HUES6 (cell line): ENCODE results near the gene PCBP4.

Source experiments
- H3K27ac ChIP-seq: 2 replicates; pipeline ENCODE4 v1.7.0; 2013; ENCODE audit warnings: low read depth, mild to moderate bottlenecking, low read length, inconsistent platforms
- H3K27me3 ChIP-seq: 2 replicates; pipeline ENCODE4 v1.6.1; 2013; ENCODE audit warnings: low read length; ENCODE audit not compliant: control insufficient read depth, insufficient read depth
- H3K36me3 ChIP-seq: 2 replicates; pipeline ENCODE4 v1.6.1; 2013; ENCODE audit warnings: low read length; ENCODE audit not compliant: control insufficient read depth, insufficient read depth
- H3K4me1 ChIP-seq: 2 replicates; pipeline ENCODE4 v1.6.1; 2013; ENCODE audit warnings: low read length; ENCODE audit not compliant: control insufficient read depth, insufficient read depth
- H3K4me3 ChIP-seq: 2 replicates; pipeline ENCODE4 v1.5.1; 2013; ENCODE audit warnings: low read depth, low read length
- H3K9ac ChIP-seq: one replicate; pipeline ENCODE4 v1.6.1; 2013; ENCODE audit warnings: mild to moderate bottlenecking, low read length
- H3K9me3 ChIP-seq: 2 replicates; pipeline ENCODE4 v1.6.1; 2013; ENCODE audit warnings: low read depth, low read length; ENCODE audit not compliant: control insufficient read depth, insufficient read depth

The PCBP4 gene

DNA sequence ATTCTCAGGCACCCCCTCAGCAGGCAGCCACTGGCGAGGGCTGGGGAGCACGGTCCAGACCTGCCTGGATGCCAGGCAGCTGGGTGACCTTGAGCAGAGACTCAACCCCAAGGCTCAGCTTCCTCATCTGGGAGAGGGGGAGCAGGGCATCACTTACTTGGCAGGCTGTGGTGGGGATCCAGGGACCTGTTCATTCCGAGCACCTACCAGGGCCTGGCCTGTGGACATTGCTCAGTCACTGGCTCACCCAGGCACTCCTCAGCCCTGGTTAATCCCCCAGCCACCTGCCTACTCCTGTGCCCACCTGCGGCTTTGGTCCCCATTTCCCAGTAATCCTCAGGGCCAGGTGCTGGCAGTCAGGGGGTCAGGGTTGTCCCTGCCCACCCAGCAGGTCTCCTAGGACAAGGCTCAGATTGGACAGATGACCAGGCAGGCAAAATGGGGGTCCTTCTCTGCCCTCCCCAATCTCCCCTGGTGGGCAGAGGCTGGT lies 37.7 kb upstream of the PCBP4 start:
- H3K36me3 ChIP-seq = no peaks in the 10 kb centered on the region
- H3K4me3 ChIP-seq = peak overlapping the region; percentile 13; the same call in 1 of the 2 replicates
- H3K27me3 ChIP-seq = no peaks in the 10 kb centered on the region
- H3K9me3 ChIP-seq = no peaks in the 10 kb centered on the region
- no peak overlapping the region for H3K27ac ChIP-seq
- H3K9ac ChIP-seq = no peak overlapping the region
- peaks cover 27% of the 10 kb centered on the region for H3K4me1 ChIP-seq

DNA sequence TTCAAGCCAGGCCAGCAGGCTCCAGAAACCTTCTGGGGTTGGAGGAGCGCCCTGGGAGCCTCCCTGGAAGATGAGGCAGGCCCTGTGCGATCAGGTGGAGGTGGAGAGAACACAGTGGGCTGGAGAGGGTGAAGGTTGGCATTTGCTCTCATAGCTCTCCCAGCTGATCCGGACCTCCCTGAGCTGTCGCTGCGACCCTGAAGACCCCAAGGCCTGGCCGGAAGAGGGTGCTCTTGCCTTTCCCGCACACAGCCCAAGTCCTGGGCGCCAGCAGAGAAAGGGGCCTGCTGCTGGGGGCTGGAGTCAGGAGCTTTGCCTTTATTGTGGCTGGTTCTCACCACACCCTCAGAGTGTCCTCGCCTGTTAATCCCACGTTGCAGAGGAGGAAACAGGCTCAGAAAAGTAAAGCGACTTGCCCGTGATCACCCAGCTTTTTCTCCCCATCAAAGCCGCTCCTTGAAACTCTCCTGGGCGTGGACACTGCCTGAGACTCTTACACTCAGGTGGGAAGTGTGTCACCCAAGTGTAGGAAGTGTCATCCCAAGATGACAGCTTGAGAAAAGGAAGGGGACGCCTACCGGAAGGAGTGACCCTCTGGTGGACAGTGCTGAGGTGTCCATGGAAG lies 37.0 kb upstream of the PCBP4 start:
- Histone ChIP-seq H3K4me3 (no peak overlapping the region), H3K36me3 (no peaks in the 10 kb centered on the region), H3K4me1 (peaks cover 27% of the 10 kb centered on the region), H3K27me3 (no peaks in the 10 kb centered on the region), H3K9ac (no peak overlapping the region), H3K27ac (no peak overlapping the region), H3K9me3 (no peaks in the 10 kb centered on the region)

DNA sequence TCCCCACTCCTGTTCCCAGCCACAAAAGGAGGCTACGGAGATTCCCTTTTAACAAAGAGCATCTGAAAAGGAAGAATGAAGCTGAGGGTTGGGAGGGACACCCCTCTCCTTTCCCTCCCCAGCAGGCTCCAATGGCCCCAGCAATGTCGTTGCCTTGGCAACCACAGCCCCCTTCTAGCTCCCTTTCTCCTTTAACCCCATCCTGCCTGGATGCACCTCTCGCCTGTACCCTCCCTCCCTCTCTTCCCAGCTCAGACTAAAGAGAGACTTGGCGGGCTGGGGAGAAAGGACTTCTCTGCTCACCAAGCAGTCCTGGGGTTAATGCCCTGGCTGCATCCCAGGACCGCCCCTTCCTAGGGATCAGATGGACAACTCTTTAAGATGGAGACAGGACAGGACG lies 35.5 kb upstream of the PCBP4 start:
- Histone ChIP-seq H3K9me3 (no peaks in the 10 kb centered on the region), H3K9ac (no peak overlapping the region), H3K4me1 (peaks cover 32% of the 10 kb centered on the region)

DNA sequence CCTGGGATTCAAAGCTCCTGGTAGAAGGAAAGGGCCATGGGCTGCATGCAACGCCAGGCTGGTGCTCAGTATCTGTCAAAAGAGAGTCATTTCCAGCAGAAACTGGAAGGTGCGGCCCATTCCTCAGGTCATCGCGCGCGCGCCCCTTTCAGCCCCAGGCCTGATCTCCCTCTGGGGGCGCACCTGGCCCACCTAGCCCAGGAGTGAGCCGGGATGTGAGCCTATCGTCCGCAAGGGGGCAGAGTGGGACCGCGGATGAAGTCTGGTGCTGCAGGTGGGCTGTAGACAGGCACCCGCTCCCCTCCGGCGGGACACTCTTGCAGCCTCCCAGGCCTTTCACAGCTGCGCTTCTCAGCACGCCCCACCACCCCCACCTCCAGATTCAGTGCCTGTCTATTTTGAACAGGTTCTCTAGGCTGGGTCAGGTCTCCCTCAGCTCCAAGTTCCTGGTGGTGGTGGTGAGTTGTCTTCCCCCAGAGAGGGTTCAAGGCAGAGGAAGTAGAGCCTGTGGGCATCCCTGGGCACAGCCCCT lies 34.3 kb upstream of the PCBP4 start:
- H3K27ac ChIP-seq = no peak overlapping the region
- H3K9me3 ChIP-seq = no peaks in the 10 kb centered on the region
- H3K27me3 ChIP-seq = no peaks in the 10 kb centered on the region
- H3K9ac ChIP-seq = no peak overlapping the region
- H3K4me3 ChIP-seq = no peak overlapping the region
- H3K36me3 ChIP-seq = no peaks in the 10 kb centered on the region
- peaks cover 29% of the 10 kb centered on the region for H3K4me1 ChIP-seq

More for the DNA sequence above, 35.5 kb upstream of the PCBP4 start:
- no peak overlapping the region for H3K4me3 ChIP-seq
- H3K36me3 ChIP-seq = no peaks in the 10 kb centered on the region
- no peaks in the 10 kb centered on the region for H3K27me3 ChIP-seq
- H3K27ac ChIP-seq = no peak overlapping the region

DNA sequence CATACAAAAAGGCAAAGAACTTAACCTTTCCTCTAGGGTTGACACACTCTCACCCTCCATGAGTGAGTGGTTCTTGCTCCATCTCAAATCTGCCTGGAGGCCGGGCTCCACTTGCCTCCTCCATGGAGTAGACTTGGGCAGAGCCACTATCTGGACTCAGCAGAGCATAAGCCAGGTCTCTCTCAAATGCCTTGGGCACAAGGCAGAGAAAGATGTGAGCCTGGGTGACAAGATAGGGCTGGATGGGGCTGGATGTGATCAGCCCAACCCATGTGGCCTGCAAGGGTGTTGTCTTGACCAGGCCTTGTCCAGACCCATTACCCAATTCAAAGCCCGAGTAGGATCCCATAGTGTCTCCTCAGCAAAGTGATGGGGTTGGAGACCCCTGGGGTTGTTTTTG lies 32.6 kb upstream of the PCBP4 start:
- Histone ChIP-seq H3K36me3 (peaks cover 7% of the 10 kb centered on the region), H3K27ac (no peak overlapping the region), H3K9ac (no peak overlapping the region)

DNA sequence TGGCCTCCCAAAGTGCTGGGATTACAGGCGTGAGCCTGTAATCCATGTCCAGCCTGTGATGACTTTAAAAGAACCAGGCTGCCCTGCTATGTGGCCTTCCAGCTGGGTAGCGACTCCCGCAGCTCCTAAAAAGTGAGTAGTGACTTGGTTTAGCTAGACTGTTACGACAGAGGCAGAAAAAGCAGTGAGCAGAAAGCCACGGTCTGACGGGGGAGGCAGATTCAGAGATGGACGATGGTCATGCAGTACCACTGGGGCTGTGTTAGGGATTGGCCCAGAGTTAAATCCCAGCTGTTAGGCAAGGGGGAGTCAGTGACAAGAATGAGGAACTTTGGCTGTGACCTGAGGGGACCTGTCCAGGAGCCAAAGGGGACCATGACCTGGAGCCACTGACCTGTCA lies 31.5 kb upstream of the PCBP4 start:
- H3K9ac ChIP-seq = no peak overlapping the region

More for the DNA sequence above, 32.6 kb upstream of the PCBP4 start:
- Histone ChIP-seq H3K27me3 (no peaks in the 10 kb centered on the region), H3K4me1 (peaks cover 13% of the 10 kb centered on the region), H3K9me3 (no peaks in the 10 kb centered on the region), H3K4me3 (no peak overlapping the region)

DNA sequence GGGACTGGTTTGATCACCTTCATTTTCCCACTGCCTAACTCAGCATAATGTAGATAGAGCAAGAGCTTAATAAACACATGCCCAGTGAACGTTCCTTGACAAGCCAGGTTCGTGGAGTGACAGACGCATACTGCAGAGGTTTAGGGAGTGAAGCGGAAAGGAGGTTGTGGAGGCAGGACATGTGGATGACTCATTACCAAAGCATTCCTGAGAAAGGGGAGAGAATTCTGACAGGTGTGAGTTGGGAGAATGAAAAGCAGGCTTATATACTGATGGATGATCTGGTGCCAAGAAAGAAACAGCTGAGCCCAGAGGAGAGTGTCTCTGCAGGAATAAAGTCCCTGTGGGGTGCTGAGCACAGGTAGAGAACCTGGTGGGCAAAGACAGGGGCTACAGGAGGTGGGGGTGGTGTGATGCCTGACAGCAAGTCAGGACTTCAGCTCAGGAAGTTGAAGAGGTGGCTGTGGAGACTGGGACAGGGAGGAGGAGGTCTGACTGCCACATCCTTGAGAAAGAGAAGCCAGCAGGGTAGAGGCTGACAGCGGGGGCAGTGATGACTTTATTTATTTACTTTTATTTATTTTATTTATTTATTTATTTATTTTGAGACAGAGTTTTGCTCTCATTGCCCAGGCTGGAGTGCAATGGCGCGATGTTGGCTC lies 30.8 kb upstream of the PCBP4 start:
- Histone ChIP-seq H3K27me3 (no peaks in the 10 kb centered on the region), H3K36me3 (peaks cover 24% of the 10 kb centered on the region), H3K4me3 (peak overlapping the region; percentile 10; the same call in 1 of the 2 replicates), H3K27ac (no peak overlapping the region), H3K4me1 (peaks cover 15% of the 10 kb centered on the region), H3K9ac (no peak overlapping the region), H3K9me3 (no peaks in the 10 kb centered on the region)

More for the DNA sequence above, 31.5 kb upstream of the PCBP4 start:
- Histone ChIP-seq H3K27ac (no peak overlapping the region), H3K36me3 (peaks cover 18% of the 10 kb centered on the region), H3K9me3 (no peaks in the 10 kb centered on the region), H3K27me3 (no peaks in the 10 kb centered on the region), H3K4me1 (peaks cover 15% of the 10 kb centered on the region), H3K4me3 (no peak overlapping the region)

DNA sequence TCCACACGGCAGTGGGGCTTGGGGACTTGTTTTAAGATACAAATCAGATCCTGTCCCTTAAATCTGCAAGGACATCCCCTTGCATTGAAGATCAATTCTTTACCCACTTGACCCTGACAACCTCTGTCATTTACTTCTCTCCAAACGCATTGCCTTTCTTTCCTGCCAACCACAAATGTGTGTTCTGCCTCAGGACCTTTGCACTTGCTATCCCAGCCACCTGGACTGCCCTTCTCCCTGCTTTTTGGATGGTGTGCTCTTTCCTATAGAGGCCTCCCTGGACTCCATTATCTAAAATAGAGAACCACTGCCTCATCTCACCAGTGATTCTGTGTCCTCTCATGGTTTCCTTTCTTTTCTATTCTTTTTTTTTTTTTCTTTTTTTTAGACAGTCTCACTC lies 29.9 kb upstream of the PCBP4 start:
- no peak overlapping the region for H3K27ac ChIP-seq
- H3K4me1 ChIP-seq = peaks cover 15% of the 10 kb centered on the region
- H3K27me3 ChIP-seq = no peaks in the 10 kb centered on the region
- no peak overlapping the region for H3K4me3 ChIP-seq
- no peaks in the 10 kb centered on the region for H3K9me3 ChIP-seq
- peaks cover 32% of the 10 kb centered on the region for H3K36me3 ChIP-seq
- H3K9ac ChIP-seq = no peak overlapping the region

DNA sequence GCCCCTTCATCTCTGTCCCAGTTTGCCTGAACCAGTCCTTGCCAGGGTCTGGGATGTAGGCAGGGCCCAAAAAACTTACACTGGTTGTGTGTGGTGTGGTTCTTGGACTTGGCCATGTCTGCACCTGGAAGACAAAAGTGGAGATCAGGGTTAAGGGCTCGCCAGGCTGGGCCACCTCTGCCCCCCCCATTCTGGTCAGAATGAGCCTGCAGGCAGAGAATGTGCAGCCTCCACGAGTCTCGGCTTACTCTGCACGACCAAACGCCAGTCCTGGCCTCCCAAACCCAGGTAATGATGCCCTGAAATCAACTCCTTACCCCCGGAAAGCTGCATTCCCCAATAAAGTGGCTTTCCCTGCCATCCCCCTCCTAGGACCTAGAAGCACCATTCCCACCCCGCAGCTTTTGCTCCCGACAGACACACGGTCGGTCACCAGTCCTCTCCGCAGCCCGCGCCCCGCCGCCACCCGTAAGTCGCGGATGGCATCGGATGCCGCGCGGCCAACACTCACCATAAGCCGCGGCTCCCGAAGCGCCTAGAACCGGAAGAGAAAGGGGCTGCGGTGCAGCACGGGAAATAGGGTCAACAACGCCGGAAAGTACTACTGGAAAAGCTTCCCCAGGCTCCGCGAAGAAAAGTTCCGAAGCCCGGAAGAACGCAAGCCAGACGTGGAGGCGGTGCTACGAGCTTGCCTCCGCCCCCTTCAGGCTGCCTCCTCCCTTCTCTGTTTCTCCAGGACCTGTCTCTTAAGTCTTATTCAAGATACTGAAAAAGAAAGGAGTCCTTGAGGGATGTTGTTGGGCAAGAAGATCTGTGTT lies 28.3 kb upstream of the PCBP4 start, which contains the start of gene RPL29:
TSS of gene RPL29 (minus strand) at position 550 of the 818 bp plus-strand sequence. CDS start at position 116, 434 bp downstream.
- Histone ChIP-seq H3K9me3 (no peaks in the 10 kb centered on the region), H3K27ac (peak within 1 kb of the TSS; percentile 99), H3K9ac (peak within 1 kb of the TSS; percentile 99), H3K36me3 (peaks cover 42% of the 10 kb centered on the region), H3K4me3 (peak within 1 kb of the TSS; percentile 98), H3K27me3 (no peaks in the 10 kb centered on the region), H3K4me1 (peaks cover 15% of the 10 kb centered on the region)

DNA sequence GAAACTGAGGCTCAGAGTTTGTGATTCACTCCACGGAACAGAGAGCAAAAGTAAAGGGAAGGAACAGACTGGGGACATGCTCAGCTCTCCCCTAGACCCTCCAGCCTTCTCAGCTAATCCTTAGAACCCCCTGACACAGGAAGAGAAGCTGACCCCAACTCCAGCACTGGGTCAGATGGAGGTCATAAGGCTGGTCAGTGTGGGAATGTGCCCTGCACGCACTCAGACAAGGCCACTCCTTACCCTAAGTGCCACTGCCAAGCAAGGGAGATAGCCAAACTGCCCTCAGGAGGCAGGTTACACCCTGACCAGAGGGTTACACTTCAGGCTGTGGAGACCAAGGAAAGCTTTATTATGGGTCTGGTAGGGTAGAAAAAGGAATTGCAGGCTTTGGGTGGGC lies 27.3 kb upstream of the PCBP4 start:
- Histone ChIP-seq H3K27me3 (no peaks in the 10 kb centered on the region), H3K9ac (peak overlapping the region; percentile 99), H3K4me1 (peaks cover 15% of the 10 kb centered on the region), H3K27ac (peak overlapping the region; percentile 99; the same call in 1 of the 2 replicates), H3K36me3 (peaks cover 42% of the 10 kb centered on the region), H3K9me3 (no peaks in the 10 kb centered on the region), H3K4me3 (peak overlapping the region; percentile 98)
